ENCODE data around the gene TLE1. TPM values are rescaled to one million over a fixed set of nuclear protein-coding genes. Genes with fewer than 3 reads are reported as not detected.

TLE1 gene
- total RNA-seq, 3 donors from 2014 or later = 42.9 to 51.8 (median 47.3) TPM

DNA sequence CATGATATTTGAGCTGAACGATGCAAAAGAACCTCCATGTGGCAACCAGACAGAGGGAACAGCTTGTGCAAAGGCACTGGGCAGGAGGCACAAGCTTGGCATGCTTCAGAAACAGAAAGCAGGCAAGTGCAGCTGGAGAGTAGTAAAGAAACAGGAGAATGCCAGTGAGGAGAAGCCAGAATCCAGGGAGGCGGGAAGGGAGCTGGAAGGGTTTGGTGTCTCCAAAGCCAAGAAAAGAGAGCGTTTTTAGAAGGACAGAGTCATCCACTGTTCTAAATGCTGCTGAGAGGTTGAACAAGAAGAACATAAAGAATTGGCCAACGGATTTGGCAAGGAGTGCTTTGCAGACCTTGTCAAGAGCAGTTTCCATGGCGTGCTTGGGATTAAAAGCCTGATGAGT is 124.7 kb downstream of the TLE1 start:
- Histone ChIP-seq H3K4me3 (no peak overlapping the region), H3K4me1 (ENCODE audit: low read depth) (no peaks in the 10 kb centered on the region), H3K9me3 (no peaks in the 10 kb centered on the region), H3K36me3 (ENCODE audit: low read depth) (no peaks in the 10 kb centered on the region)
- ATAC-seq = peak; percentile 4
- intact Hi-C loops (cut with DNase I, micrococcal nuclease) = no loop called here
- peak in 1 of 3 donors; percentile 11 for DNase-seq
- no peak for TF ChIP-seq CTCF (IDR thresholded peaks at IDR 0.05)

DNA sequence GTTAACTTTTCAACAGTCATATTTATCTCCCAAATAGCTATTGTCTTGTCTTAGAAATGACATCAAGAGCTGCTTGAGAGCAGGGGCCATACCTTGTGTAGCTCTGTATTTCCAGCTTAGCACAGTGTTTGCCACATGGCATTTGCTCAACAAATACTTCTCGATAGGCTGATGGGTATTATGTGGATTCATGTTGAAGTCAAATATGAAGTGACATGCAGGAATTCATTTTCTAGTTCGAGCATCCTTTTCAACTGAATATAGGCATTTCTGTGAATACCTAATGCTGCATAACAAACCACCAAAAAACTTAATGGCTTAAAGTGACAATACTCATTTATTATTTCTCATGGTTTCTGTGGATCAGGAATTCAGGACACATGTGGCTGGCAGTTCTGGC is 125.6 kb downstream of the TLE1 start:
- intact Hi-C loops (cut with DNase I, micrococcal nuclease) = no loop called here
- Histone ChIP-seq H3K4me1 (ENCODE audit: low read depth) (no peaks in the 10 kb centered on the region), H3K4me3 (no peak overlapping the region), H3K9me3 (no peaks in the 10 kb centered on the region), H3K36me3 (ENCODE audit: low read depth) (no peaks in the 10 kb centered on the region)
- ATAC-seq (no peak), DNase-seq (no peak)
- no peak for TF ChIP-seq CTCF (IDR thresholded peaks at IDR 0.05)

DNA sequence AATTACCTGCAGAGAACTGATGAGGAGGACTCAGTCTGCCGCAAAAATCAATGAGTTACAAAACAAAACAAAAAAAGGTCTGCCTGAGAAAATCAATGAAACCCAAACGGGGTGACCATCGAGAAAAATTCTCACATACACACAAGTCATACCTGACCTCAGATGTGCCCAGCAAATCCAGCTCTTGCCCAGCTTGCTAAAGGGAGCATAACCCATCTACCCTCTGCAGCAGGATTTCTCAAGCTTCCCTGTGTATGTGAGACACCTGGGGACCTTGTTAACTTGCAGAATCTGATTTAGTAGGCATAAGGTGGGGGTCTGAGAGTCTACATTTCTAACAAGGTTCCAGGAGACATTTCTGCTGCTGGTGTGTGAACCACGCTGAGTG is 126.3 kb downstream of the TLE1 start:
- Histone ChIP-seq H3K9me3 (no peaks in the 10 kb centered on the region), H3K4me3 (no peak overlapping the region), H3K4me1 (ENCODE audit: low read depth) (no peaks in the 10 kb centered on the region), H3K36me3 (ENCODE audit: low read depth) (no peaks in the 10 kb centered on the region)
- DNase-seq = no peak
- intact Hi-C loops (cut with DNase I, micrococcal nuclease) = no loop called here
- no peak for TF ChIP-seq CTCF (IDR thresholded peaks at IDR 0.05)
- no peak for ATAC-seq

DNA sequence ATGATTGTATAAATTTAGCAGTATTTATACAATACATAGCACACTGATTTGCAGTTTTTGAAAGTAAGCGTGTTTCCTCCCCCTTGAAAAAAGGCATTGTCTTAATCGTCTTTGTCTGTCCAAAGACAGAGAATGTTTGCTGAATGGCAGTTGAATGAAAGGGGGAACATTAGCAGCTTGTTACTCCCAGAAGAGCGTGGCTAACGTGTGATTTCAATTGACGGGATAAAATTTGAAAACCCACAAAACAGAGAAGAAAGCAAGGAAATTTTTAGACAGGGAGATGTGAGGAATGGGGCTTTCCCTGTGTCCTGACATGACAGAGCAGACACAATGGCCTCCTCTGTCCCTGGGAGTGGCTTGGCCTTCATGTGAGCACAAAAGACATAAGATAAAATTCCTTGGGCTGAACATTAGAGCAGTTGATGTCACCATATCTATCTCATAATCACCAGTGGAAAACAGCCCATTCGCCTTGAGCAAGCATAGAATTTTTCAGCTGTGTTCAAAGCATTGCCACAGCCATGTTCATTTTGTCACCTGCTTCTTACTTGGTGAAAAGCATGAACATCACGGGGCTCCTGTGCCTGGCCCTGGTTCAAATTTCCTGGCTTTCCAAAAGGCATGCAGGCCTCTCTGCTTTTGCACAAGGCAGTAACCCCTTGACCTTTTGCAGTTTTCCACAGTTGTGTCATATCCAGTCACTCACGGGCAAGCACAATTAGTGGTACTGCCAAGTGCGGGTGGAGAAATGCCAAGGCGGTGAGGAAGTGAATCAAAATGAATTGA is 126.9 kb downstream of the TLE1 start:
- no peak overlapping the region for H3K4me3 ChIP-seq

DNA sequence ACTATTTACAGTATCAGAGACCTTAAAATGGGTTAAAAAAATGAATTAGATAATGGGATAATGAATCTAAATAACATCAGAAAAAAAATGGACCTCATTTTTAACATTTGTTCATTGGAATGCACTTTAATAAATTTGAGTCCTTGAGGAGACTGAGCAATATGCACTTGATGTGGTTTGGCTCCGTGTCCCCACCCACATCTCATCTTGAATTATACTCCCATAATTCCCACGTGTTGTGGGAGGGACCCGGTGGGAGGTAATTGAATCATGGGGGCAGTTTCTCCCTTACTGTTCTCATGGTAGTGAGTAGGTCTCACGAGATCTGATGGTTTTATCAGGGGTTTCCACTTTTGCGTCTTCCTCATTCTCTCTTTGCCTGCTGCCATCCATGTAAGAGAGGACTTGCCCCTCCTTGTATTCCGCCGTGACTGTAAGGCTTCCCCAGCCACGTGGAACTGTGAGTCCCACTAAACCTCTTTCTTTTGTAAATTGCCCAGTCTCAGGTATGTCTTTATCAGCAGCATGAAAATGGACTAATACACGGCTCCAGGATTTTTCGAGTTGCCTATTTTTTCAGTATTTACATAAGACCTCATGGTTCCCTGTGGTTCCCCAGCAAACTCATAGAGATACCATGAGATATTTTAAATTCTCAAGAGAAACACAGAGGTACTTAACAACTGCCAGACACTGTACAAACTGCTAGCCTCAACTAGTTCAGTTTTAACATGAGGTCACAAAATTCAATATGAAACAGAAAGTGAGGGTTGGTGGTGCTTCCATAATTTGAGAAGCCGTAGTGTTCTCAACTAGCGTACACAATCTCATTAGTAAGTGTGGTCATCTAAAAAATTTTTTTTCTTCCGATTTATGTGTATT is 128.3 kb downstream of the TLE1 start:
- no peak for TF ChIP-seq CTCF (IDR thresholded peaks at IDR 0.05)
- no peak for ATAC-seq
- Histone ChIP-seq H3K4me1 (ENCODE audit: low read depth) (no peaks in the 10 kb centered on the region), H3K36me3 (ENCODE audit: low read depth) (no peaks in the 10 kb centered on the region), H3K4me3 (no peak overlapping the region), H3K9me3 (no peaks in the 10 kb centered on the region)
- intact Hi-C loops (cut with DNase I, micrococcal nuclease) = no loop called here
- DNase-seq = no peak

More for the DNA sequence above, 126.9 kb downstream of the TLE1 start:
- no peak for ATAC-seq
- Histone ChIP-seq H3K9me3 (no peaks in the 10 kb centered on the region), H3K36me3 (ENCODE audit: low read depth) (no peaks in the 10 kb centered on the region), H3K4me1 (ENCODE audit: low read depth) (no peaks in the 10 kb centered on the region)
- no peak for DNase-seq
- no peak for TF ChIP-seq CTCF (IDR thresholded peaks at IDR 0.05)
- intact Hi-C loops (cut with DNase I, micrococcal nuclease) = no loop called here
